Measurements from ENCODE around the gene PCMTD2. TPM values are rescaled to one million over a fixed set of nuclear protein-coding genes. Genes with fewer than 3 reads are reported as not detected.

The PCMTD2 gene
- total RNA-seq, 1 experiment from 2014 or later: 52.0 TPM

GRCh38 chr20:64278317-64278681 lies 22.8 kb downstream of the PCMTD2 start:
- Histone ChIP-seq H3K79me1 (ENCODE audit: insufficient read depth, low read depth, low read length, poor library complexity, severe bottlenecking) (no peaks in the 10 kb centered on the region), H2BK120ac (ENCODE audit: low read depth, low read length, poor library complexity, severe bottlenecking) (no peak overlapping the region), H3K4me2 (ENCODE audit: insufficient read depth, insufficient read length, low read length) (no peak overlapping the region), H2BK20ac (ENCODE audit: low read depth, low read length, poor library complexity, severe bottlenecking) (no peak overlapping the region), H3K23me2 (ENCODE audit: insufficient read length, low read depth, low read length, poor library complexity, severe bottlenecking) (peaks cover 3% of the 10 kb centered on the region), H3K56ac (ENCODE audit: insufficient read length, low read depth, low read length) (no peak overlapping the region), H3K4ac (ENCODE audit: low read depth, low read length) (no peak overlapping the region), H3K9me3 (ENCODE audit: control insufficient read depth, low read depth, low read length) (no peaks in the 10 kb centered on the region), H4K8ac (replicated peaks; ENCODE audit: insufficient read length, low read depth, low read length) (no peak overlapping the region), H2BK5ac (ENCODE audit: insufficient read length, low read length) (no peak overlapping the region), H4K20me1 (ENCODE audit: control insufficient read depth, insufficient read depth, insufficient read length) (no peaks in the 10 kb centered on the region), H3K18ac (ENCODE audit: insufficient read length, low read depth, low read length) (no peak overlapping the region), H3K27me3 (ENCODE audit: insufficient read depth, low read length) (no peaks in the 10 kb centered on the region), H3K14ac (ENCODE audit: insufficient read depth, low read length) (no peak overlapping the region), H2BK12ac (ENCODE audit: insufficient read length, low read depth, low read length) (no peak overlapping the region), H3T11ph (ENCODE audit: low read length) (no peak overlapping the region), H3K4me1 (ENCODE audit: insufficient read depth, low read length) (no peaks in the 10 kb centered on the region), H2AK5ac (ENCODE audit: insufficient read length, low read length) (no peak overlapping the region), H4K91ac (ENCODE audit: insufficient read length, low read depth, low read length) (no peak overlapping the region), H2AFZ (ENCODE audit: low read length) (no peak overlapping the region), H3K23ac (ENCODE audit: insufficient read length, low read depth, low read length) (no peak overlapping the region), H3K27ac (ENCODE audit: insufficient read length, low read depth, low read length) (no peak overlapping the region), H4K5ac (ENCODE audit: insufficient read length, low read depth, low read length) (no peak overlapping the region), H3K9ac (ENCODE audit: extremely low read depth, insufficient read length, low read length) (no peak overlapping the region), H3K79me2 (ENCODE audit: insufficient read depth, low read length) (no peaks in the 10 kb centered on the region), H2BK15ac (ENCODE audit: low read depth, low read length) (no peak overlapping the region)
- H3K27ac Mint-ChIP-seq: no peak overlapping the region
- DNase-seq: no peak
- H3K4me1 Mint-ChIP-seq: no peaks in the 10 kb centered on the region
- peak; percentile 32; the same call in 2 of the 3 replicates for TF ChIP-seq CTCF (conservative IDR thresholded peaks at IDR 0.05)
- peaks cover 11 to 39% (median 13%) of the 10 kb centered on the region in 3 experiments for H3K36me3 Mint-ChIP-seq (ENCODE audit: insufficient read depth in 1 of 3, low read depth in 3 of 3)
- WGBS (ENCODE audit: extremely low coverage, insufficient read length, low lambda C conversion rate): no CpG with 5 or more reads among the region's 4 CpGs
- no peak overlapping the region for H3K4me3 Mint-ChIP-seq
- no peaks in the 10 kb centered on the region for H3K27me3 Mint-ChIP-seq (ENCODE audit: low read depth)
- H3K9me3 Mint-ChIP-seq: peaks cover 33 to 40% of the 10 kb centered on the region in 2 experiments
